Endometrium (tissue), 2 donors: Measurements from ENCODE around the gene AURKB.
"Not testable (repeated sequence)": the region's sequence is repeated elsewhere in the genome, so short reads cannot be mapped to it uniquely, and the experiment has no call there.

Experiments used
- FAIRE-seq: peaks from 2 replicates; lab custom pipeline; 2012; peaks lifted over from hg19 to GRCh38; lab: Jason Lieb, UNC
- donor health status: control.
- donor health status: control.

The AURKB gene

GRCh38 chr17:8187517-8188262, 22.7 kb downstream of the AURKB start:
- peak; percentile 95 for FAIRE-seq

GRCh38 chr17:8186787-8187516, 23.4 kb downstream of the AURKB start:
- FAIRE-seq, result peak; percentile 82

- FAIRE-seq, result no peak
Measured at GRCh38 chr17:8186446-8186786, 24.0 kb downstream of the AURKB start.

DNA sequence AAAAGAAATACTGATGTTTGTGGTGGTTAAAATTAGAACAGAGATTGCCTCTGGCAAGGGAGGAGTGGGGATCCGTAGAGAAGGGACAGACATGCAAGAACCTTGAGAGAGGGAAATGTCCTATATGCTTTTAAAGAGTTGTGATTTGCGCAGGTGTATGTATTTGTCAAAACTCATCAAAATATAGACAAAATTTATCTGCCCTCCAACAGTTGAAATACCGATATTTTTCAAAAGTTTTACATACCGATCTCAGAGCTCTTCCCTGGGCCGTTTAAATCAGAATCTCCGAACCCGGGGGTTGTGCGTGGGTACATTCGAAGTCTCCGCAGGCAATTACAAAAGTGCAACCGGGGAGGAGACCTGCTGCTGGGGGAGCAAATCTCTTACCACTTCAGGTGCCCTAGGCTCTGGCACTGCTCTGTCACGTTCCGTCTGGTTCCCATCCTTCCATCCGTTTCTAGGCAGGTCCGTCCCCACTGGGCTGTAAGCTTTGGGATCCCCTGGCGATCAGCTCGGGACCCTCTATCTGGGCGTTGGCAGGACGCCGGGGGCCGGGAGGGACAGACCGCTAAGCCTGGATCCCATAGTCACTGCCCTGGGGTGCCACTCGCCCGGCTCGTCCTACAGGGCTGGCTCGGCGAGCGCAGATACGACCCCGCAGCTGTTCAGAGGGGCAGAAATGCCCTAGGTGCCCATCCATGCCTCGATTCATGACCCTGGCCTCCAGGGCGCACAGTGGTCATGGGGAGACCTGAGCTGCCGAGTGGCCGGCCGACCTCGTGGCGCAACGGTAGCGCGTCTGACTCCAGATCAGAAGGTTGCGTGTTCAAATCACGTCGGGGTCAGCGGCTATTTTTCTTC, 24.6 kb downstream of the AURKB start:
- FAIRE-seq, result no peak

GRCh38 chr17:8176998-8177731, 33.2 kb downstream of the AURKB start:
- FAIRE-seq, result no peak

GRCh38 chr17:8176197-8176940, 34.0 kb downstream of the AURKB start, which contains the start of gene TMEM107:
TMEM107 (minus strand) TSS chr17:8176380; CDS start chr17:8176286, 94 bp downstream.
- FAIRE-seq, result no peak

- no peak for FAIRE-seq
Measured at GRCh38 chr17:8175795-8176196, 34.6 kb downstream of the AURKB start.

GRCh38 chr17:8173871-8174322, 36.5 kb downstream of the AURKB start:
- no peak for FAIRE-seq

DNA sequence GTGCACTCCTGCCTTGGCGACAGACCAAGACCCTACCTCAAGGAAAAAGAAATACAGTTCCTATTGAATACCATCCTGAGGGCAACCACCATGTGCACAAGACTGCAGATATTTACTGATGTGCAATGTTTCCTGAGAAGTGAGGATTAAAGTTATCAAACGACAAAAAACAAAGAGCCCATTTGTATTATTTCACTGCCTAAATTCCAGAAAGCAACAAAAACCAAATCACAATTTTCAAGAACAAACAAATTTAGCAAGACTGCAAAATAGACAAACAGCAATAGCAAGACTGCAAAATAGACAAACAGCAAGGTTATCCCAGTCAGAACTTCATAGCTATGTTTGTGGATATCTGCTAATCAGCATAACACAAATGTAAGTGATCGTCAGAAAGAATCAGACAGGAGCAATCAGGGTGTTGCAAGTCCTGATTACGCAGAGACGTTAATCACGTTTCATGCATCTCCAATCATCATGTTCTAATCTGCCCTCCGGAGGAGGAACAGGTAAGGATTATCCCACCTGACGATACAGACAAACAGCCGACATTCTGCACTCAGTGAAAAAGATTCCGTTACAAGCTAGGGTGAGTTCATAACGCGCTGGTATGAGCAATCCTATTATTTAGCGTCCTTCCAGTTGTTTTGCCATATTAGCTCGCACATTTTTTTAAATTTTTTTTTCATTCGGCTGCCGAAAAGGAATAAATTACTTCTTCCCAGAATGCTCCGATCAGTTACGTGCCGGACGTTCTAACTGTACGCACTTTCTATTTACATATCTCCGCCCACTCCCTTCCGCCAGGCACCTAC, 37.1 kb downstream of the AURKB start:
- peak; percentile 92 for FAIRE-seq

- FAIRE-seq, result not testable (repeated sequence)
Measured at GRCh38 chr17:8170186-8170585, 40.2 kb downstream of the AURKB start.

- no peak for FAIRE-seq
Measured at GRCh38 chr17:8167526-8167925, 42.8 kb downstream of the AURKB start.

DNA sequence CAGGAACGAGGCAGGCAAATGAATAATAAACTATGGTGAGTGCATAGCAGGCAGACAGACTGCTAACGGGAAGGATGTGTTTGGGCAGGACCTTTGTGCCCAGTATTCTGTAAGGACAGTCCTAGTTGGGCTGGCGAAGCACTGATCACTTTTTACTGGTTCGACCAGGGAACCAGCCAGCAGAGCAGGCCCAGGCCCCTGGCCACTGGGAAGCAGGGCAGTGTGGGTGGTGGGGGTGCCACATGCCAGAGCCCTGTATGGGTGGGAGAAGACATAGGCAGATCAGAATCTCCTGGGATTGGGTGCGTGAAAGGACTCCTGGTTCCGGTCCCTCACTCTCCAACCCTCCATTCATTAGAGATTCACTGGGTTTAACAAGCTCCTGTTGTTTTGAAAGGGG, 43.6 kb downstream of the AURKB start:
- no peak for FAIRE-seq

DNA sequence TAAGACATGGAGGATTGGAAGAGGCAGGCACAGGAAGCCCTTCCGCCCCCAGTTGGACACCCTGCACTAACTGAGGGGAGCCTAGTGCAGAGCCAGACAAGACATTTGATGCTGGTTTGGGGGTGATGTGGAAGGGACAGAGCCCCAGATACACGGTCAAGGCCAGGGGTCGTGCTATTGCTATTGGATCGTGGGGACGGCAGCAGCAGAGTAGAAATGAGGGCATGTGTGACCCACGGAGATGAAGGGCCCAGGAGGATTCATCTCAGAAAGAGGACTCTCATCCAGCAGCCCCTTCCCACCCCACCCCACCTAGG, 45.6 kb downstream of the AURKB start:
- no peak for FAIRE-seq

DNA sequence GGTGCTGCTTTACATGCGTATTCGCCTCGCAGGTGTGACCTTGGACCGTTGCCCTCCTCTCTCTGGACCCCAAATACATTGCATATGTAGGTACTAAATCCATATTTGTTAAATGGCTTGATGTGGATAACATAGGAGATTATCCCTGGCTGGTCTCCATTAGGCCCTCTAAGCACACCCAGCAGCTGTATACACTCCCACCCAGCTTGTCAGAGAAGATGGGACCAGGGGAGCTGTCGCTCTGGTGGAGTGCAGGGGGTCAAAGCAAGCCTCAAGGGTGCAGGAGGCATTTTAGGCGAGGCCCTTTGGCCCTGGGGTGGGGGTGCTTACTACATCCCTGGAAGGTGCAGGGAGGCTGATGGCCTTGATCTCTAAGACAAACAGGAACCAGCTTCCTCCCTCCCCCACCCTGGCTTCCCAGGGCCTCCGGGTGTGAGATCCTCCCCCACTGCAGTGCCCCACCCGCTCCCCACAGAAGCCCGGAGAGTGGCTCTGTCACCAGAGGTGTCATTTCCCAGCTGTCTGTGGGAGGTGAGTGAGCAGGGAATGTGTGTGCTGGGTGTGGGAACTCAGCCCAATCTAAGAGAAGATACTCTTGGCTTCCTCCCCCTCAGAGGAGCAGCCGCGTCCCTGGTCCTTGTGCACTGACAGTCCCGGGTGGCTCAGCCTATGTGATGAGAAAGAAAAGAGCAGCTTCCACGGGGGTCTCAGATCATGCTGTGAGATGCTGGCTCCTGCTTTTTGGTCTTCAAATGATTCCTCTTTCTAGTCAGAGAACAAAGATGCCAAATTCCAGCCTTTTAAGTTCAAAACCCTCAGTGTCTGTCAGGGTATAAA, 46.2 kb downstream of the AURKB start:
- FAIRE-seq, result no peak

DNA sequence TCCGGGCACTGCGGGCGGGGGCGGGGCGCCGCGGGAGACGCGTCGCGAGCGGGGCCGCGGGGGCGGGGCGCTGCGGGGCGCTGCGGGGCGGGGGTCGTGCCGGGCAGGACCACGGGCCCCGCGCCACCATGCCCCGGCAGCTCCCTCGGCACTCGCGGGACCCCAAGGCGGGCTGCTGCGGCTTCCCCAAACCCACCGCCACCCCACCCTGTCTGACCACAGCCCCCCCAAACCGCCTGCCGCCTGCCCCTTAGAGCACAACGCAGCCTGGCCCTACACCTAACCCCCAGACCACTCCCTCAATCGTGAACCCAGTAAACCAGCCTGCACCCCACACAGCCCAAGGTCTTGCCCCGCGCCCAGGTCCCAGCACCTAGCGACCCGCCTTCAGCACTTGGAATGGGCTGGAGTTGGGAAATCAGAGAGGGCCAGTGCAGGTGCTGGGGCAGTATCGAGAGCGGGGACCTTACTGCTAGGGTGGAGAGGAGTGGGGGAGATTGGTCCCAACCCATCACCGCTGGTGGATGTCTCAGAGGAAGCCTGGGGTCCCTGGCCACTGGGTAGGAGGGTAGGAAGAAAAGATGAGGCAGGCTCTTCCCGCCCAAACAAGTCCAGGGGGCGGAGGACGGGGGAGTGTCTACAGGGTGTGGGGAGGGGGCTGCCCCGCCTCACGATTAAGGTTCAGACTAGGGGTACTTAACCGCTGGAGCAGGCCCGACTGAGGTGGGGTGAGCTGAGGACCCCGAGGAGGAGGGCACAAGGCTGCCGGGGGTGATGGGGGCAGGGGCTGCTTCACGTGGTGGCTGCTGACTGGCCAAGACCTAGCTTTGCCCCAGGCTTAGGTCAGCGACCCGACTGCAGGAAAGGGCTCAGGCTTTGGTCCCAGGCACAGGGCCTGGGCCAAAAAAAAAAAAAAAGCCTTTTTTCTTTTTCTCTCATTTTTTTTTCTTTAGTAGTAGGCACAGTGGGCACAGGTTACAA, 47.1 kb downstream of the AURKB start:
- FAIRE-seq, result no peak

DNA sequence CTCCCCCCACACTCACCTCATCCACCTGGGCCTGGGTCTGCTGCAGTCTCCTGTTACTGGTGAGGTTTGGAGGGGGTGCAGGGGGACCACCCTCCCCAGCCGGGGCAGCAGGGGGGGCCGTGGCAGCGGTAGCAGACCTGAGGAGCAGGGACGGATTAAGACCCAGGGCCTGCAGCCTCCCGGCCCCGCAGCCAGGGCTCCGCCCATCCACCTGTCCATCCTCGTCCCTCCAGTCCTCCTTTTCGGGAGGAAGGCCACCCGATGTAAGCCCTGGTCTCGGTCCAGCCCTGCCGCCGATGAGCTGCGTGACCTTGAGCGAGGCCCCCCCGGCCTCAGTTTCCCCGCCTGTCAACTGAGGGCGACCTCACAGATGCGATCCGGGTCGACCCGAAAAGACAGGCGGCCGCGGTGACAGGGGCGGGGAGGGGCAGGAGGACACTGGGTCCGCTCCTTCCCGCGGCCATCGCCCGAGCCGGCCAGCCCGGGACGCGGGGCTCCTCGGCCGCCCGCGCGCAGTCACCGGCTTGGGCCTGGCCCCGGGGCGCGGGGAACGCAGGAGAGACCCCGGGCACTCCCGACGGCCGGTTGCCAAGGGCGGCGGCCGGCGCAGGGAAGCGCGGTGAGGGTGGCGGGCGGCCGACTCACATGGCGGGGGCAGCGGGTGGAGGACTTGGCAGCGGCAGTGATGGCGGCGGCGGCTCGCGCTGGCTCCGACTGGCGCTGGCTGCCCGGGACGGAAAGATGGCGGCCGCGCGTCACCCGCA, 48.0 kb downstream of the AURKB start, which contains the start of gene VAMP2:
VAMP2 (minus strand) TSS at position 716 of the 764 bp plus-strand sequence; CDS start at position 647, 69 bp downstream.
- no peak for FAIRE-seq
